ENCODE results near the gene EML6. TPM values are rescaled to one million over a fixed set of nuclear protein-coding genes. Genes with fewer than 3 reads are reported as not detected.

The EML6 gene
- polyA plus RNA-seq, 1 donor (not counting 4 experiments of a cell fraction or from before 2014, with no cell fraction given), result 0.96 TPM

GRCh38 chr2:54834721-54835120 is 111.3 kb downstream of the EML6 start:
- H3K9ac ChIP-seq (ENCODE audit: control insufficient read depth, extremely low read depth, insufficient read depth, low read length), result no peak overlapping the region
- no peak overlapping the region for H3K4me3 ChIP-seq (ENCODE audit: control insufficient read depth in 2 of 3, extremely low read depth in 1 of 3, insufficient read depth in 2 of 3, low read depth in 1 of 3, low read length in 3 of 3)
- H3K79me2 ChIP-seq (ENCODE audit: control insufficient read depth, insufficient read depth, low read length), result no peaks in the 10 kb centered on the region
- H3K4me1 ChIP-seq (ENCODE audit: control insufficient read depth, extremely low read depth, insufficient read depth, low read length), result no peaks in the 10 kb centered on the region
- dilution Hi-C loops (cut with MboI; ENCODE audit: extremely low pct_ligation_motif_present, low sequenced_read_pairs), result no loop called here
- no peak overlapping the region for H2AFZ ChIP-seq (ENCODE audit: control insufficient read depth, low read length)
- no peaks in the 10 kb centered on the region for H4K20me1 ChIP-seq (ENCODE audit: control insufficient read depth, extremely low read depth, insufficient read depth, low read length)
- no peak for DNase-seq (ENCODE audit: low read depth, low spot score)
- H3K27me3 ChIP-seq (ENCODE audit: control insufficient read depth, extremely low read depth, insufficient read depth, low read length), result no peaks in the 10 kb centered on the region
- no peaks in the 10 kb centered on the region for H3K9me1 ChIP-seq (ENCODE audit: control insufficient read depth, extremely low read depth, insufficient read depth, low read length)
- H3K36me3 ChIP-seq (ENCODE audit: control insufficient read depth in 2 of 2, extremely low read depth in 1 of 2, insufficient read depth in 2 of 2, low read length in 2 of 2), result no peaks in the 10 kb centered on the region
- no peak overlapping the region for H3K27ac ChIP-seq (ENCODE audit: control insufficient read depth, insufficient read depth, low read length)
- TF ChIP-seq, protein P1, sequence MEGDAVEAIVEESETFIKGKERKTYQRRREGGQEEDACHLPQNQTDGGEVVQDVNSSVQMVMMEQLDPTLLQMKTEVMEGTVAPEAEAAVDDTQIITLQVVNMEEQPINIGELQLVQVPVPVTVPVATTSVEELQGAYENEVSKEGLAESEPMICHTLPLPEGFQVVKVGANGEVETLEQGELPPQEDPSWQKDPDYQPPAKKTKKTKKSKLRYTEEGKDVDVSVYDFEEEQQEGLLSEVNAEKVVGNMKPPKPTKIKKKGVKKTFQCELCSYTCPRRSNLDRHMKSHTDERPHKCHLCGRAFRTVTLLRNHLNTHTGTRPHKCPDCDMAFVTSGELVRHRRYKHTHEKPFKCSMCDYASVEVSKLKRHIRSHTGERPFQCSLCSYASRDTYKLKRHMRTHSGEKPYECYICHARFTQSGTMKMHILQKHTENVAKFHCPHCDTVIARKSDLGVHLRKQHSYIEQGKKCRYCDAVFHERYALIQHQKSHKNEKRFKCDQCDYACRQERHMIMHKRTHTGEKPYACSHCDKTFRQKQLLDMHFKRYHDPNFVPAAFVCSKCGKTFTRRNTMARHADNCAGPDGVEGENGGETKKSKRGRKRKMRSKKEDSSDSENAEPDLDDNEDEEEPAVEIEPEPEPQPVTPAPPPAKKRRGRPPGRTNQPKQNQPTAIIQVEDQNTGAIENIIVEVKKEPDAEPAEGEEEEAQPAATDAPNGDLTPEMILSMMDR (optimal IDR thresholded peaks at IDR 0.05 in 1 of 3, IDR thresholded peaks at IDR 0.05 in 1 of 3, conservative IDR thresholded peaks at IDR 0.05 in 1 of 3; ENCODE audit: extremely low read depth in 1 of 3, insufficient read depth in 2 of 3, low read length in 3 of 3), result no peak
- TF ChIP-seq EZH2 (IDR thresholded peaks at IDR 0.05; ENCODE audit: low read length), result no peak
- no peaks in the 10 kb centered on the region for H3K9me3 ChIP-seq (ENCODE audit: control insufficient read depth, low read depth, low read length)
- FAIRE-seq, result no peak
- H3K4me2 ChIP-seq (ENCODE audit: control insufficient read depth, extremely low read depth, insufficient read depth, low read depth, low read length), result no peak overlapping the region

DNA sequence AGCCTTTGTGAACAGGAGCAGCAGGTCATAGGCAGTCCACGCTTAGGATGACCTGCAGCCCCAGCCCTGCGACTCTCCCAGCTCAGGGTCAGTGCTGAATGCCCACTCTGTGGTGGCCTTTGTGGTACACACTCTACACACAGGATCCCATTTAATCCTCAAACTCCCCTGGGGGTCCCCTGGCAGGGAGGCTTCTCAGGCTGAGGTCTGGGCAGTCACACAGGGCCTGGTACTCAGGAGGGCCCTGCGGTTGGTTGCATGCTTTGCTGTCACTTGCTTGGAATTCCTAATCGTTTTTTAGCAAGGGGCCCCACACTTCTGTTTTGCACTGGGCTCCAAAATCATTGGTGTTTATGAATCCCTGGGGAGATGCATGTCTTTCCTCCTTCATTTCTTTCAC is 113.0 kb downstream of the EML6 start:
- TF ChIP-seq, protein P1 (optimal IDR thresholded peaks at IDR 0.05 in 1 of 3, IDR thresholded peaks at IDR 0.05 in 1 of 3, conservative IDR thresholded peaks at IDR 0.05 in 1 of 3; ENCODE audit: extremely low read depth in 1 of 3, insufficient read depth in 2 of 3, low read length in 3 of 3), result no peak
- no peak for TF ChIP-seq EZH2 (IDR thresholded peaks at IDR 0.05; ENCODE audit: low read length)
- no peaks in the 10 kb centered on the region for H3K36me3 ChIP-seq (ENCODE audit: control insufficient read depth in 2 of 2, extremely low read depth in 1 of 2, insufficient read depth in 2 of 2, low read length in 2 of 2)
- no peak overlapping the region for H3K27ac ChIP-seq (ENCODE audit: control insufficient read depth, insufficient read depth, low read length)
- H3K4me1 ChIP-seq (ENCODE audit: control insufficient read depth, extremely low read depth, insufficient read depth, low read length), result no peaks in the 10 kb centered on the region
- no peaks in the 10 kb centered on the region for H3K27me3 ChIP-seq (ENCODE audit: control insufficient read depth, extremely low read depth, insufficient read depth, low read length)
- no peaks in the 10 kb centered on the region for H3K9me3 ChIP-seq (ENCODE audit: control insufficient read depth, low read depth, low read length)
- FAIRE-seq (no peak), DNase-seq (ENCODE audit: low read depth, low spot score) (no peak)
- H3K4me3 ChIP-seq (ENCODE audit: control insufficient read depth in 2 of 3, extremely low read depth in 1 of 3, insufficient read depth in 2 of 3, low read depth in 1 of 3, low read length in 3 of 3), result no peak overlapping the region
- H4K20me1 ChIP-seq (ENCODE audit: control insufficient read depth, extremely low read depth, insufficient read depth, low read length), result no peaks in the 10 kb centered on the region
- H3K9ac ChIP-seq (ENCODE audit: control insufficient read depth, extremely low read depth, insufficient read depth, low read length), result no peak overlapping the region
- no peaks in the 10 kb centered on the region for H3K79me2 ChIP-seq (ENCODE audit: control insufficient read depth, insufficient read depth, low read length)
- dilution Hi-C loops (cut with MboI; ENCODE audit: extremely low pct_ligation_motif_present, low sequenced_read_pairs), result no loop called here
- H3K9me1 ChIP-seq (ENCODE audit: control insufficient read depth, extremely low read depth, insufficient read depth, low read length), result no peaks in the 10 kb centered on the region
- H2AFZ ChIP-seq (ENCODE audit: control insufficient read depth, low read length), result no peak overlapping the region
- H3K4me2 ChIP-seq (ENCODE audit: control insufficient read depth, extremely low read depth, insufficient read depth, low read depth, low read length), result no peak overlapping the region

Data from keratinocyte (primary cell).